Measurements from ENCODE around the gene FBXL16. TPM values are rescaled to one million over a fixed set of nuclear protein-coding genes. Genes with fewer than 3 reads are reported as not detected.

Gene FBXL16
- total and polyA plus RNA-seq, 2 of the 13 experiments (the other 11 are each of a cell fraction or from before 2014, with no cell fraction given): 0.22 to 2.0 TPM

DNA sequence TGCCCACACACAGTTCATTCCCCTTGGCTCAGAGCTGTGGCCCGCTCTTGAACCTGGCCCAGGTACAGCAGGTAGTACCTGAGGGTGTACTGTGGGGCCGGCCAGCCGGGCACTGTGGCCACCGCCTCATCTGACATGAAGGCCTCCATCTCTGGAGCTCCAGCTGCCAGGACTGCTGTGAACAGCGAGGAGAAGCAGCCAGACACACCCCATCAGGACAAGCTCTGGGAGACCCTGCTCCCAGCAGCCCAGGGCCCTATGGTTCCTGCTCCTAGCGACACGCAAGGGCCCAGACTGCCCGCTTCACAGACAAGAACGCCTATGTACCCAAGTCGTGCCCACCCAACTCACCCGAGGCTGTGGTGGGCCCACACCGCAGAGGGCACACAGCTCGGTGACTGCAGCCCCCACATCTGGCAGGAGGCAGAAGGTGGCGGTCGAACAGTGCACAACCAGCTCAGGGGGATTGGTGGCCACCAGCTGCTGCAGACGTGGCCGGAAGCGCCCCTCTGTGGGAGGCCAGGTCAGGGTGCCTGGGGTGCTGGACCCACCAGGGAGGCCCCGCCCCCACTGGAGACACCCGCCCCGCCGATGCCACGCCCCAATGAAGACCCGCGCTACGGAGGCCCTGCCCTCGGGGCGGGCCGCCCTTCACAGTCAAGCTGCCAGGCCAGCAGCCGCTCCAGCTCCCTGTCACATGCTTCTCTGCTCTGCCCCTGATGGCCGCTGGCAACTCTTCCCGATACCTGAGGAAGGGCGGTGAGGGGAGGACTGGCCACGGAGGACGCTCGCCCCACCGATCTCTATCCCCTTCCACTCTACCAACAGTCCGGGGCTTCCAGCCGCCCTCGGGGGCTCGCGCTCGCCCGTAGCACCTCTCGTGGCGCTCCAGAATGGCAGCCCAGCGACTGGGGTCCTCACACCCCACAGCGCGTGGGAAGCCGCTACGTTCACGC is 26.5 kb downstream of the FBXL16 start (continued):
- TF ChIP-seq, protein P1, sequence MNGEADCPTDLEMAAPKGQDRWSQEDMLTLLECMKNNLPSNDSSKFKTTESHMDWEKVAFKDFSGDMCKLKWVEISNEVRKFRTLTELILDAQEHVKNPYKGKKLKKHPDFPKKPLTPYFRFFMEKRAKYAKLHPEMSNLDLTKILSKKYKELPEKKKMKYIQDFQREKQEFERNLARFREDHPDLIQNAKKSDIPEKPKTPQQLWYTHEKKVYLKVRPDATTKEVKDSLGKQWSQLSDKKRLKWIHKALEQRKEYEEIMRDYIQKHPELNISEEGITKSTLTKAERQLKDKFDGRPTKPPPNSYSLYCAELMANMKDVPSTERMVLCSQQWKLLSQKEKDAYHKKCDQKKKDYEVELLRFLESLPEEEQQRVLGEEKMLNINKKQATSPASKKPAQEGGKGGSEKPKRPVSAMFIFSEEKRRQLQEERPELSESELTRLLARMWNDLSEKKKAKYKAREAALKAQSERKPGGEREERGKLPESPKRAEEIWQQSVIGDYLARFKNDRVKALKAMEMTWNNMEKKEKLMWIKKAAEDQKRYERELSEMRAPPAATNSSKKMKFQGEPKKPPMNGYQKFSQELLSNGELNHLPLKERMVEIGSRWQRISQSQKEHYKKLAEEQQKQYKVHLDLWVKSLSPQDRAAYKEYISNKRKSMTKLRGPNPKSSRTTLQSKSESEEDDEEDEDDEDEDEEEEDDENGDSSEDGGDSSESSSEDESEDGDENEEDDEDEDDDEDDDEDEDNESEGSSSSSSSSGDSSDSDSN (CRISPR knock-in tag; IDR thresholded peaks at IDR 0.05): peak; percentile 33
- TF ChIP-seq AHR (CRISPR knock-in tag; IDR thresholded peaks at IDR 0.05): no peak
- peak; percentile 59 for TF ChIP-seq ZNF776 (CRISPR knock-in tag; IDR thresholded peaks at IDR 0.05)
- TF ChIP-seq ZBTB8A (CRISPR knock-in tag; IDR thresholded peaks at IDR 0.05; ENCODE audit: borderline replicate concordance, low read depth): no peak
- TF ChIP-seq, protein P2, sequence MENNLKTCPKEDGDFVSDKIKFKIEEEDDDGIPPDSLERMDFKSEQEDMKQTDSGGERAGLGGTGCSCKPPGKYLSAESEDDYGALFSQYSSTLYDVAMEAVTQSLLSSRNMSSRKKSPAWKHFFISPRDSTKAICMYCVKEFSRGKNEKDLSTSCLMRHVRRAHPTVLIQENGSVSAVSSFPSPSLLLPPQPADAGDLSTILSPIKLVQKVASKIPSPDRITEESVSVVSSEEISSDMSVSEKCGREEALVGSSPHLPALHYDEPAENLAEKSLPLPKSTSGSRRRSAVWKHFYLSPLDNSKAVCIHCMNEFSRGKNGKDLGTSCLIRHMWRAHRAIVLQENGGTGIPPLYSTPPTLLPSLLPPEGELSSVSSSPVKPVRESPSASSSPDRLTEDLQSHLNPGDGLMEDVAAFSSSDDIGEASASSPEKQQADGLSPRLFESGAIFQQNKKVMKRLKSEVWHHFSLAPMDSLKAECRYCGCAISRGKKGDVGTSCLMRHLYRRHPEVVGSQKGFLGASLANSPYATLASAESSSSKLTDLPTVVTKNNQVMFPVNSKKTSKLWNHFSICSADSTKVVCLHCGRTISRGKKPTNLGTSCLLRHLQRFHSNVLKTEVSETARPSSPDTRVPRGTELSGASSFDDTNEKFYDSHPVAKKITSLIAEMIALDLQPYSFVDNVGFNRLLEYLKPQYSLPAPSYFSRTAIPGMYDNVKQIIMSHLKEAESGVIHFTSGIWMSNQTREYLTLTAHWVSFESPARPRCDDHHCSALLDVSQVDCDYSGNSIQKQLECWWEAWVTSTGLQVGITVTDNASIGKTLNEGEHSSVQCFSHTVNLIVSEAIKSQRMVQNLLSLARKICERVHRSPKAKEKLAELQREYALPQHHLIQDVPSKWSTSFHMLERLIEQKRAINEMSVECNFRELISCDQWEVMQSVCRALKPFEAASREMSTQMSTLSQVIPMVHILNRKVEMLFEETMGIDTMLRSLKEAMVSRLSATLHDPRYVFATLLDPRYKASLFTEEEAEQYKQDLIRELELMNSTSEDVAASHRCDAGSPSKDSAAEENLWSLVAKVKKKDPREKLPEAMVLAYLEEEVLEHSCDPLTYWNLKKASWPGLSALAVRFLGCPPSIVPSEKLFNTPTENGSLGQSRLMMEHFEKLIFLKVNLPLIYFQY (CRISPR knock-in tag; IDR thresholded peaks at IDR 0.05; ENCODE audit: borderline replicate concordance): no peak
- TF ChIP-seq, protein P3, sequence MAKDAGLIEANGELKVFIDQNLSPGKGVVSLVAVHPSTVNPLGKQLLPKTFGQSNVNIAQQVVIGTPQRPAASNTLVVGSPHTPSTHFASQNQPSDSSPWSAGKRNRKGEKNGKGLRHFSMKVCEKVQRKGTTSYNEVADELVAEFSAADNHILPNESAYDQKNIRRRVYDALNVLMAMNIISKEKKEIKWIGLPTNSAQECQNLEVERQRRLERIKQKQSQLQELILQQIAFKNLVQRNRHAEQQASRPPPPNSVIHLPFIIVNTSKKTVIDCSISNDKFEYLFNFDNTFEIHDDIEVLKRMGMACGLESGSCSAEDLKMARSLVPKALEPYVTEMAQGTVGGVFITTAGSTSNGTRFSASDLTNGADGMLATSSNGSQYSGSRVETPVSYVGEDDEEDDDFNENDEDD (CRISPR knock-in tag; IDR thresholded peaks at IDR 0.05; ENCODE audit: borderline replicate concordance): peak; percentile 45; the same call in 1 of the 2 replicates
- TF ChIP-seq NBN (conservative IDR thresholded peaks at IDR 0.05): no peak
- TF ChIP-seq KLF13 (CRISPR knock-in tag; IDR thresholded peaks at IDR 0.05): no peak
- no peak for TF ChIP-seq ZSCAN22 (CRISPR knock-in tag; IDR thresholded peaks at IDR 0.05)
- no peak for TF ChIP-seq ZNF615 (CRISPR knock-in tag; IDR thresholded peaks at IDR 0.05; ENCODE audit: borderline replicate concordance)
- TF ChIP-seq SRSF9 (IDR thresholded peaks at IDR 0.05; ENCODE audit: borderline replicate concordance, insufficient read depth, low read depth, low read length, poor library complexity, severe bottlenecking): no peak
- no peak for TF ChIP-seq FOXM1 (CRISPR knock-in tag; IDR thresholded peaks at IDR 0.05)
- peak; percentile 85 for TF ChIP-seq ZNF605 (CRISPR knock-in tag; IDR thresholded peaks at IDR 0.05)
- TF ChIP-seq, protein P4, sequence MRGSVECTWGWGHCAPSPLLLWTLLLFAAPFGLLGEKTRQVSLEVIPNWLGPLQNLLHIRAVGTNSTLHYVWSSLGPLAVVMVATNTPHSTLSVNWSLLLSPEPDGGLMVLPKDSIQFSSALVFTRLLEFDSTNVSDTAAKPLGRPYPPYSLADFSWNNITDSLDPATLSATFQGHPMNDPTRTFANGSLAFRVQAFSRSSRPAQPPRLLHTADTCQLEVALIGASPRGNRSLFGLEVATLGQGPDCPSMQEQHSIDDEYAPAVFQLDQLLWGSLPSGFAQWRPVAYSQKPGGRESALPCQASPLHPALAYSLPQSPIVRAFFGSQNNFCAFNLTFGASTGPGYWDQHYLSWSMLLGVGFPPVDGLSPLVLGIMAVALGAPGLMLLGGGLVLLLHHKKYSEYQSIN (CRISPR knock-in tag; IDR thresholded peaks at IDR 0.05; ENCODE audit: borderline replicate concordance): no peak
- TF ChIP-seq ZNF788 (CRISPR knock-in tag; IDR thresholded peaks at IDR 0.05; ENCODE audit: borderline replicate concordance): 0 out of 2 replicates have a peak, but pooled peaks have one; percentile 31
- TF ChIP-seq NAIF1 (CRISPR knock-in tag; IDR thresholded peaks at IDR 0.05; ENCODE audit: borderline replicate concordance): no peak
- no peak for TF ChIP-seq TCF7 (IDR thresholded peaks at IDR 0.05; ENCODE audit: low read depth)
- TF ChIP-seq, protein P5, sequence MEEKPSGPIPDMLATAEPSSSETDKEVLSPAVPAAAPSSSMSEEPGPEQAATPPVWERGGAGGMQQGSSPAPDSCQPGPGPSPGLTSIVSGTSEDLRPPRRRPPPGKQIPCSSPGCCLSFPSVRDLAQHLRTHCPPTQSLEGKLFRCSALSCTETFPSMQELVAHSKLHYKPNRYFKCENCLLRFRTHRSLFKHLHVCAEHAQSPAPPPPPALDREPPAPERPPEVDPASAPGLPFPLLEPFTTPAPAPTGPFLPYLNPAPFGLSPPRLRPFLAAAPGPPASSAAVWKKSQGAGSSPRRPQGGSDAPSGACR (CRISPR knock-in tag; IDR thresholded peaks at IDR 0.05): peak; percentile 11; the same call in 1 of the 2 replicates
- TF ChIP-seq ZNF251 (CRISPR knock-in tag; IDR thresholded peaks at IDR 0.05): no peak
